GM10248 (cell line): Measurements from ENCODE around the gene TERB1.

Experiments used
- CTCF ChIA-PET: fragments of 300-600 bp; sonication (Branson Sonifier 250); formaldehyde crosslinking; extraction: SDS; loops from one replicate; lab custom pipeline; 2021; ENCODE audit warnings: antibody characterized with exemption; lab: Yijun Ruan, JAX
- POLR2A ChIA-PET: fragments of 350-650 bp; sonication (Branson Sonifier 250); formaldehyde crosslinking; extraction: SDS; loops from one replicate; lab custom pipeline; 2020; ENCODE audit warnings: antibody characterized with exemption; lab: Yijun Ruan, JAX
- DNase-seq: peaks from one replicate; pipeline ENCODE4 v3.0.0; 2012; ENCODE audit errors: extremely low spot score
- CTCF ChIP-seq: IDR thresholded peaks from 2 replicates; pipeline ENCODE4 v1.5.1; 2012; ENCODE audit warnings: mild to moderate bottlenecking, low read depth; ENCODE audit errors: extremely low read depth, missing control alignments, control extremely low read depth

Gene TERB1

DNA sequence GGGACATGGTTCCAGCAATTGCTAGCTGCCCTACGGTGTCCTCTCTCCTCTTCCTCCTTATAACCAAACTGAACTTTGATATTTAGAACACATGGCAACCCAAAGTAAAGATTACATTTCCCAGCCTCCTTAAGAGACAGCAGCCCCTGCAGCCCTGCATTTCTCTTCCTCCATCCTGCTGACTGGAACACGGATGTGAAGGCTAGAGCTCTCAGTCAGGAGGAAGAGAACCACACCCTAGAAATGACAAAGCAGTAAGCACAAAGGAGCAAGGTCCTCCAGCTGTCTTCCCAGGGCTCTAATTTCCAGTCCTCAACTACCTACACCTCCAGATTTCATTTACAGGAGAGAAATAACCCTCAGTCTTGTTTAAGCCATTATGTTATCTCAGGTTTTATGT is 60.9 kb downstream of the TERB1 start:
- DNase-seq: no peak
- TF ChIP-seq CTCF: no peak
- ChIA-PET CTCF (interaction anchor here (0.9 to 5.6 kb wide), 14 partner anchors 8 to 334 kb away, joined by 3 to 46 read pairs (median 4); partner anchors contain the start of gene DYNC1LI2), POLR2A (interaction anchor here (0.7 to 1.0 kb wide), 2 partner anchors 14 to 331 kb away, joined by 3 to 5 read pairs; no protein-coding TSS in a partner anchor)

GRCh38 chr16:66740010-66740409 is 61.4 kb downstream of the TERB1 start:
- TF ChIP-seq CTCF: no peak
- peak; percentile 64 for DNase-seq
- ChIA-PET CTCF (interaction anchor here (0.9 to 5.6 kb wide), 13 partner anchors 9 to 334 kb away, joined by 3 to 46 read pairs (median 4); partner anchors contain the start of gene DYNC1LI2), POLR2A (interaction anchor here (0.7 to 1.0 kb wide), 2 partner anchors 13 to 331 kb away, joined by 3 to 5 read pairs; no protein-coding TSS in a partner anchor)

GRCh38 chr16:66735891-66736290 is 65.5 kb downstream of the TERB1 start:
- DNase-seq: no peak
- no peak for TF ChIP-seq CTCF
- ChIA-PET POLR2A (no interaction called here), CTCF (interaction anchor here (1.9 to 5.6 kb wide), 6 partner anchors 9 to 95 kb away, joined by 4 to 64 read pairs (median 15); partner anchors contain the start of genes DYNC1LI2 and NAE1)

GRCh38 chr16:66731101-66731500 is 70.3 kb downstream of the TERB1 start:
- ChIA-PET POLR2A (no interaction called here), CTCF (interaction anchor here (1.1 to 4.0 kb wide), 10 partner anchors 9 to 324 kb away, joined by 3 to 41 read pairs (median 6); partner anchors contain the start of gene NAE1)
- TF ChIP-seq CTCF: no peak
- no peak for DNase-seq

DNA sequence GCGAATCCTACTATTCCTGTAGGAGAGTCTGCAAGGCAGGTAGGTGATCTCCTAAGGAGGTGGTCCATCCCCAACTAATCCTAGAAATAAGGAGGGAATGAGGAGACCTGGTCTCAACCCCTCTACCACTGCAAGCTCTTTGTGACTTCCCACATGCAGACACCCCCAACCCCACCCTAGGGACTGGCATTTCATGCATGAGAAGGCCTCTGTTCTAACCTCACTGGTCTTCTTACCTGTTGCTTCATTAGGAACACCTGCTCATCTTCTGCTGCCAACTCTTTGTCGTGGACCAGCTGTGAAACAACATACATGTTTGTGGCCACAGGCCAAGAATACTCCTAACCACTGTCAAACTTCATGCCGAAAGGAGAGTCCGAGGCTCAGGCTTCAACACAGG is 72.6 kb downstream of the TERB1 start:
- POLR2A ChIA-PET: no interaction called here
- DNase-seq: no peak
- TF ChIP-seq CTCF: no peak
- CTCF ChIA-PET: interaction anchor here (0.6 to 4.1 kb wide), 16 partner anchors 8 to 322 kb away, joined by 3 to 64 read pairs (median 8); partner anchors contain the start of genes DYNC1LI2 and NAE1

DNA sequence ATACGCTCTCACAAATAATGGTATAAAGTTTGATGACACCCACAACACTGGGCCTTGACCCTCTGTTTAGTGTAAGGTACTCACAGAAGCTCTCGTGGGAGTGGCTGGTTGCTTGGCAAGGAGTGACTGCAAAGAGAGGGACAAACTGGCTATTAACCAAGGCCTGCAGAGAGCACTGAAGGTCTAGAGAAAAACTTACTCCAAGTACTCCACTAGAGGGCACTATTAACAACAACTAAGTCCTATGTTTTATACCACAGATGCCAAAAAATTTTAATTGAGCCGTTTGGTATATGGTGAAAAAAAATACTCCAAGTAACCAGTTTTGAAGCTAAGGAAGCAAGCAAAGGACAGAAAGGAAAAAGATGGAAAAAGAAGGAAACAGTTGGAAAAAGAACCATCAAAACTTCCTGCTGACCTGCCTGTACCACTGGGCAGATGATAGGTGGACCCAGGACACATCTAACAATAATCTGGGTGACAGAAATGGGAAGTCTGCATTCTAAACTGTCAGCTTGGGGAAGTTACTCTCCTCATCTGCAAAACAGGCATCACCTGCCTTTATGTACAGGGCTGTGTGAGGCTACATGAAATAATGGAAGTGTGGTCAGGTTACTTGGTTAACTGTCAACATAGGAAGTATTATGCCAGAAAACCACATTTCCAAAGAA is 73.1 kb downstream of the TERB1 start:
- ChIA-PET POLR2A (no interaction called here), CTCF (interaction anchor here (0.6 to 4.1 kb wide), 20 partner anchors 9 to 322 kb away, joined by 3 to 64 read pairs (median 6); partner anchors contain the start of genes DYNC1LI2 and NAE1)
- DNase-seq: peak; percentile 67
- peak; percentile 58 for TF ChIP-seq CTCF
